Ectodermal cell (in vitro differentiated cells): Measurements from ENCODE around the gene ARID2.

Experiments used
- H3K27ac ChIP-seq: 2 replicates; pipeline ENCODE4 v1.7.0; 2013; ENCODE audit warnings: mild to moderate bottlenecking, low read depth, low read length; ENCODE audit not compliant: insufficient read depth, poor library complexity, severe bottlenecking
- H3K27me3 ChIP-seq: 2 replicates; pipeline ENCODE4 v1.7.0; 2013; ENCODE audit warnings: mild to moderate bottlenecking, low read length; ENCODE audit not compliant: insufficient read depth, control insufficient read depth, poor library complexity, severe bottlenecking
- H3K36me3 ChIP-seq: one replicate; pipeline ENCODE4 v1.7.0; 2013; ENCODE audit warnings: low read length; ENCODE audit not compliant: control insufficient read depth, insufficient read depth
- H3K4me1 ChIP-seq: one replicate; pipeline ENCODE4 v1.7.0; 2013; ENCODE audit warnings: low read length; ENCODE audit not compliant: control insufficient read depth, insufficient read depth
- H3K4me3 ChIP-seq: 2 replicates; pipeline ENCODE4 v1.7.0; 2013; ENCODE audit warnings: low read depth, low read length, control low read depth; ENCODE audit not compliant: insufficient read depth
- H3K9me3 ChIP-seq: 2 replicates; pipeline ENCODE4 v1.7.0; 2013; ENCODE audit warnings: mild to moderate bottlenecking, low read length, moderate library complexity; ENCODE audit not compliant: control insufficient read depth
- WGBS, 2 experiments: methylation state at CpG; one replicate each; pipeline ENCODE4 v1.1.7; 2013; ENCODE audit warnings: missing lambda C conversion rate in 2 of 2; 5-methylcytosine and 5-hydroxymethylcytosine counted together

Gene ARID2

GRCh38 chr12:45762185-45763110 is 32.9 kb downstream of the ARID2 start:
- Histone ChIP-seq H3K36me3 (no peaks in the 10 kb centered on the region), H3K9me3 (no peaks in the 10 kb centered on the region), H3K27me3 (no peaks in the 10 kb centered on the region), H3K4me3 (no peak overlapping the region), H3K4me1 (no peaks in the 10 kb centered on the region), H3K27ac (no peak overlapping the region)
- WGBS, 2 experiments: 72 to 84% methylated on average over 3 of the region's 3 CpGs

GRCh38 chr12:45763381-45763780 is 33.9 kb downstream of the ARID2 start:
- H3K9me3 ChIP-seq: no peaks in the 10 kb centered on the region
- WGBS, 2 experiments: 95 to 97% methylated on average over 4 of the region's 4 CpGs
- H3K27ac ChIP-seq: no peak overlapping the region
- H3K36me3 ChIP-seq: no peaks in the 10 kb centered on the region
- no peaks in the 10 kb centered on the region for H3K27me3 ChIP-seq
- no peaks in the 10 kb centered on the region for H3K4me1 ChIP-seq
- no peak overlapping the region for H3K4me3 ChIP-seq

- Histone ChIP-seq H3K27me3 (no peaks in the 10 kb centered on the region), H3K36me3 (no peaks in the 10 kb centered on the region), H3K4me1 (no peaks in the 10 kb centered on the region), H3K9me3 (no peaks in the 10 kb centered on the region), H3K27ac (no peak overlapping the region), H3K4me3 (no peak overlapping the region)
- 67 to 79% methylated on average over 1 of the region's 1 CpG for WGBS, 2 experiments
These were observed 38.7 kb downstream of the ARID2 start for GRCh38 chr12:45768194-45768593.

DNA sequence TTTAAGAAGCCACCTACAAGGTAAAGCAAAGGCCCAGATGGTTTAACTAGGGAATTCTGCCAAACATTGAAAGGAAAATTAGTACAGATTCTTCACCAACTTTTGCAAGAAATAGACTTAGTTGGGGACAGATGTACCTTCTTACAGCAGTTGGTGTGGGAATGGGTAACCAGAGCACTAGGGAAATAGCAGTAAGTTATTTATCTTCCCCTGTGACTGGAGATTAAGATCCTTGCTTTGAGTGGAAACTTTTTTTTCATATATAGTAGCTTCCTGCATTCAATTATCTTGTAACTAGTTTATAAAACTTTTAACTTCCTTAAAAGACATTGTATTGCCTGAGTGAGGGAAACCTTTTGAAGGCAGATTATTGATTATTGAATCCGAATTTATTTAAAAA is 44.2 kb downstream of the ARID2 start:
- Histone ChIP-seq H3K4me3 (no peak overlapping the region), H3K27me3 (no peaks in the 10 kb centered on the region), H3K36me3 (no peaks in the 10 kb centered on the region), H3K27ac (no peak overlapping the region), H3K9me3 (no peaks in the 10 kb centered on the region), H3K4me1 (no peaks in the 10 kb centered on the region)
- WGBS, 2 experiments: no CpG with 5 or more reads among the region's 1 CpG

GRCh38 chr12:45774508-45775162 is 45.1 kb downstream of the ARID2 start:
- no peaks in the 10 kb centered on the region for H3K4me1 ChIP-seq
- no peaks in the 10 kb centered on the region for H3K27me3 ChIP-seq

GRCh38 chr12:45775465-45775864 is 46.0 kb downstream of the ARID2 start:
- H3K4me3 ChIP-seq: no peak overlapping the region
- no peaks in the 10 kb centered on the region for H3K4me1 ChIP-seq
- H3K9me3 ChIP-seq: no peaks in the 10 kb centered on the region
- H3K36me3 ChIP-seq: no peaks in the 10 kb centered on the region
- H3K27ac ChIP-seq: no peak overlapping the region
- WGBS, 2 experiments: 86% methylated on average over 1 of the region's 1 CpG; no CpG with 5 or more reads in 1 of the 2 experiments
- H3K27me3 ChIP-seq: no peaks in the 10 kb centered on the region

More at GRCh38 chr12:45774508-45775162, 45.1 kb downstream of the ARID2 start:
- 81 to 87% methylated on average over 2 to 5 of the region's 5 CpGs for WGBS, 2 experiments
- H3K9me3 ChIP-seq: no peaks in the 10 kb centered on the region
- H3K27ac ChIP-seq: no peak overlapping the region
- no peaks in the 10 kb centered on the region for H3K36me3 ChIP-seq
- H3K4me3 ChIP-seq: no peak overlapping the region

GRCh38 chr12:45775964-45776363 is 46.5 kb downstream of the ARID2 start:
- Histone ChIP-seq H3K9me3 (no peaks in the 10 kb centered on the region), H3K27ac (no peak overlapping the region), H3K4me3 (no peak overlapping the region), H3K4me1 (no peaks in the 10 kb centered on the region), H3K27me3 (no peaks in the 10 kb centered on the region), H3K36me3 (no peaks in the 10 kb centered on the region)
- 61 to 75% methylated on average over 2 of the region's 2 CpGs for WGBS, 2 experiments

- H3K4me1 ChIP-seq: no peaks in the 10 kb centered on the region
- no peak overlapping the region for H3K27ac ChIP-seq
- H3K36me3 ChIP-seq: no peaks in the 10 kb centered on the region
- H3K4me3 ChIP-seq: no peak overlapping the region
- H3K9me3 ChIP-seq: no peaks in the 10 kb centered on the region
- H3K27me3 ChIP-seq: no peaks in the 10 kb centered on the region
These were observed 50.4 kb downstream of the ARID2 start for GRCh38 chr12:45779936-45780335.

DNA sequence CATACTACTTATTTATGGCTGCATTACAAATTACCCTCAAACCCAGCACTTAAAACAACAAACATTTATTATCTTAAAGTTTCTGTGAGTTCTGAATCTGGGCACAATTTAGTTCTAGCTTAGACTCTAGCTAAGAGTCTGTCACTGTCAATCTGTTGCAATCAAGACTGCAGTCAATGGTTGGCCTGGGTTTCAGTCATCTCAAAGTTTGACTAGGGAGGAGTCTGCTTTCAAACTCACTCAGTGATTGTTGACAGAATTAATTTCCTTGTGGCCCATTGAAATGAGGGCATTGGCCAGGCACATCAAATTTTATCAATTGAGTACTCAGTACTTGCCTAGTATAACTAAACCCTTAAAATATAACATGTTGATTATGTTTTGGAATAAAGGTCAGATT is 51.6 kb downstream of the ARID2 start:
- Histone ChIP-seq H3K9me3 (no peaks in the 10 kb centered on the region), H3K36me3 (no peaks in the 10 kb centered on the region), H3K4me3 (no peak overlapping the region), H3K4me1 (no peaks in the 10 kb centered on the region), H3K27ac (no peak overlapping the region), H3K27me3 (no peaks in the 10 kb centered on the region)

GRCh38 chr12:45785315-45785714 is 55.8 kb downstream of the ARID2 start:
- H3K9me3 ChIP-seq: no peaks in the 10 kb centered on the region
- H3K36me3 ChIP-seq: no peaks in the 10 kb centered on the region
- no peaks in the 10 kb centered on the region for H3K4me1 ChIP-seq
- H3K4me3 ChIP-seq: no peak overlapping the region
- 100% methylated on average over 2 to 4 of the region's 4 CpGs for WGBS, 2 experiments
- no peaks in the 10 kb centered on the region for H3K27me3 ChIP-seq
- H3K27ac ChIP-seq: no peak overlapping the region
